Peyer's patch (tissue), 4 donors: ENCODE measurements around the gene KRT80. TPM values are rescaled to one million over a fixed set of nuclear protein-coding genes. Genes with fewer than 3 reads are reported as not detected.

Experiments used
- DNase-seq, 3 donors: peaks; one replicate each; pipeline ENCODE4 v3.0.0-alpha.2; 2017 to 2019
- H3K27ac ChIP-seq, 4 donors: fragments of 200-600 bp; sonication (generic); one replicate each; pipeline ENCODE4 v1.5.1; 2016 to 2019
- H3K27me3 ChIP-seq, 2 donors: fragments of 200-600 bp; sonication (generic); one replicate each; pipeline ENCODE4 v1.5.1; 2019
- H3K36me3 ChIP-seq, 3 donors: fragments of 200-600 bp; sonication (generic); one replicate each; pipeline ENCODE4 v1.5.1; 2016 to 2019
- H3K4me1 ChIP-seq, 4 donors: fragments of 200-600 bp; sonication (generic); one replicate each; pipeline ENCODE4 v1.5.1; 2016 to 2019
- H3K4me3 ChIP-seq, 4 donors: fragments of 200-600 bp; sonication (generic); 1 replicate in 3 of 4; 2 replicates in 1 of 4; pipeline ENCODE4 v1.5.1; 2016 to 2019; ENCODE audit warnings: mild to moderate bottlenecking in 1 of 4
- H3K9me3 ChIP-seq, 4 donors: fragments of 200-600 bp; sonication (generic); one replicate each; pipeline ENCODE4 v1.5.1; 2016 to 2019; ENCODE audit warnings: mild to moderate bottlenecking in 1 of 4
- POLR2A ChIP-seq, 2 donors: fragments of 450-650 bp; IDR thresholded peaks; one replicate each; pipeline ENCODE4 v1.5.1; 2017; ENCODE audit warnings: antibody characterized with exemption in 2 of 2, mild to moderate bottlenecking in 2 of 2, moderate library complexity in 2 of 2
- total RNA-seq, 4 donors: library from RNA; depleted of rRNA; stranded (reverse); fragments of >200 nt; gene quantifications; one replicate each; pipeline ENCODE4 v1.1.0, GENCODE V29; 2016
- TF ChIP-seq, protein P1 (sequence below), 6 experiments: fragments of 450-650 bp in 4 of 6; fragments of 200-600 bp in 2 of 6; sonication (generic) in 1 of 6; IDR thresholded peaks; one replicate each; pipeline ENCODE4 v1.5.1; 2017 to 2019; ENCODE audit warnings: antibody characterized with exemption in 6 of 6, mild to moderate bottlenecking in 3 of 6, moderate library complexity in 1 of 6

KRT80 gene
- total RNA-seq, 4 donors from 2014 or later, result 0.13 to 0.38 TPM; not detected in 2

DNA sequence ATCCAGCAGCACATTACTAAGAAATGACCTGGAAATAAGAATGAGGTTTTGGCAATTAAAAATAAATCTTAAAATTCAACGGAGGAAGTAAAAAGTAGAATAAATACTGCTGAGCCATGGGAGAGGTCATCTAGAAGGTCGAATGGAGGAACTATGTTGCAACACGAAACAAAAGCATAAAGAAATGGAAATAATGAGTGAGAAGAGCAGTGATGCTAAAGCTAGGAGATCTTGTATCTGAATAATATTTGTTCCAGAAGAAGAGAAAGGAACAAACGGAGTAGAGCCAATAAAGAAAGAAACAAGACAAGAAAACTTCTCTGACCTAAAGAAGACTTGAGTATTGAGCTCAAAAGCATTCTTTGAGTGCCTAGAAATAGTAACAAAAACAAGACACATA is 34.6 kb upstream of the KRT80 start:
- H3K27me3 ChIP-seq, result no peaks in the 10 kb centered on the region
- no peak overlapping the region for H3K4me3 ChIP-seq
- no peaks in the 10 kb centered on the region for H3K9me3 ChIP-seq
- DNase-seq, result no peak
- H3K36me3 ChIP-seq, result no peaks in the 10 kb centered on the region
- TF ChIP-seq, protein P1, sequence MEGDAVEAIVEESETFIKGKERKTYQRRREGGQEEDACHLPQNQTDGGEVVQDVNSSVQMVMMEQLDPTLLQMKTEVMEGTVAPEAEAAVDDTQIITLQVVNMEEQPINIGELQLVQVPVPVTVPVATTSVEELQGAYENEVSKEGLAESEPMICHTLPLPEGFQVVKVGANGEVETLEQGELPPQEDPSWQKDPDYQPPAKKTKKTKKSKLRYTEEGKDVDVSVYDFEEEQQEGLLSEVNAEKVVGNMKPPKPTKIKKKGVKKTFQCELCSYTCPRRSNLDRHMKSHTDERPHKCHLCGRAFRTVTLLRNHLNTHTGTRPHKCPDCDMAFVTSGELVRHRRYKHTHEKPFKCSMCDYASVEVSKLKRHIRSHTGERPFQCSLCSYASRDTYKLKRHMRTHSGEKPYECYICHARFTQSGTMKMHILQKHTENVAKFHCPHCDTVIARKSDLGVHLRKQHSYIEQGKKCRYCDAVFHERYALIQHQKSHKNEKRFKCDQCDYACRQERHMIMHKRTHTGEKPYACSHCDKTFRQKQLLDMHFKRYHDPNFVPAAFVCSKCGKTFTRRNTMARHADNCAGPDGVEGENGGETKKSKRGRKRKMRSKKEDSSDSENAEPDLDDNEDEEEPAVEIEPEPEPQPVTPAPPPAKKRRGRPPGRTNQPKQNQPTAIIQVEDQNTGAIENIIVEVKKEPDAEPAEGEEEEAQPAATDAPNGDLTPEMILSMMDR (IDR thresholded peaks at IDR 0.05), result no peak
- TF ChIP-seq POLR2A (IDR thresholded peaks at IDR 0.05), result no peak
- H3K27ac ChIP-seq, result no peak overlapping the region
- H3K4me1 ChIP-seq, result no peaks in the 10 kb centered on the region

DNA sequence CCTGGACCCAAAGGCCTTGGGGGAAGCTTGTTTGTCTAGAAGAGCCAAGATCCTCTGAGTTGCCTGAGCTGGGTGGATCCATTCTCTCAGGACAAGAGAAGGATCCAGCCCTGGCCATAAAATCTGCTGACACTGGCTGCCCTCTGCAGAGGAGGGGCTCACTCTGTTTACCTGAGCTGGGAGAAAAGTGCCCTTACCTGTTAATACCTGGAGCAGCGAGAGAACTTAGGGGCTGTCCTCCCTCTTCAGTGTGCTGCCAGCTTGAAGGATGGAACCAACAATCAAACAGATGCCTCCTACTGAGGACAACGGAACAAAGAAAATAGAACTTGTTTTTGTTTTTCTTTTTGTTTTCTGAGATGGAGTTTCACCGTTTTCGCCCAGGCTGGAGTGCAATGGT is 33.9 kb upstream of the KRT80 start:
- peak in 1 of 3 donors; percentile 25 for DNase-seq
- no peaks in the 10 kb centered on the region for H3K9me3 ChIP-seq
- no peak overlapping the region for H3K4me3 ChIP-seq
- TF ChIP-seq POLR2A (IDR thresholded peaks at IDR 0.05), result no peak
- TF ChIP-seq, protein P1 (IDR thresholded peaks at IDR 0.05), result no peak
- H3K36me3 ChIP-seq, result no peaks in the 10 kb centered on the region
- no peaks in the 10 kb centered on the region for H3K27me3 ChIP-seq
- H3K4me1 ChIP-seq, result no peaks in the 10 kb centered on the region
- H3K27ac ChIP-seq, result no peak overlapping the region

DNA sequence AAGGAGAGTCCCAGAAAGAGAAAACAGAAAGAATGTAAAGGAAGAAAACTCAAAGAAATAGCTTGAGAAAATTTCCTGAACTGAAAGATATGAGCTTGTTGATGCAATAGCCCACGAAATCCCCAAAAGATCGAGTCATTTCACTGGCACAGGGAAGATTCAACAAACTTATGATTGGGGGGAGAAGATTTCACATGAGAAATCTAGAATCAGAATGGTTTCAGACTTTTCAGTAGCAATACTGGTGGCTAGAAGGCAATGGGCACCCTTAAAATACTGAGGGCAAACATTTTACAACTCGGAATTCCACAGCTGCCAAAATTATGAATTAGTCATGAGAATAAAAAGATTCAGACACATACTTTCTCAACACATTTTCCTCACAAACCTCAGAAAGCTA is 32.3 kb upstream of the KRT80 start:
- no peak for DNase-seq
- TF ChIP-seq POLR2A (IDR thresholded peaks at IDR 0.05), result no peak
- TF ChIP-seq, protein P1 (IDR thresholded peaks at IDR 0.05), result no peak
- H3K9me3 ChIP-seq, result no peaks in the 10 kb centered on the region

DNA sequence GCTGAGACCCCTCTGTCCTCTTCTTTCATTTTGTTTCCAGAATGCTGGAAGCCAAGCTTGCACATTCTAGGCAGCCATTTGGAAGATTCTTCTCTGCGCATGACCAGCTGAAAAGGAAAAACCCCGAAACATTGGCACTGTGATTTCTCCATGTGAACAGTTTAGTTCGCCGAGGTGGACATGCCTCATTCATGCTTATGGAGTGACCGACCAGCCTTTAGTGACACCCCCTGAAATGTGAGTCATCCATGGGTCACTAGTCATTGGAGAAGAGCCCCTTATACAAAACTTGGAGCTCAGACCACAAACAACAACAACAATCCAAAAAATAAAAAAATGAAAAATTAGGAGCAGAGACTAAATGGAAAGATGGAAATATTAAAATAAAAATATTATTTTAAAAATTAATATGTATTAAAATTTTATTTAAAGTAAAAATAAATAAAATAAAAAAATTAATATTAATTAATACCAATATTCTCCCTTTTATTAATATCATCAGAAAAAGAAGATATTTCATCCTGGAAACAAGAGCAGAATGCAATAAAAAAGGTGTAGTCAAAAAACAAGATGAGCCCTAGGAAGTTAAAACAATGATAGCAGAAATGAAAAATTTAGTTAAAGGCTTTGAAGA is 31.7 kb upstream of the KRT80 start:
- H3K4me3 ChIP-seq, result no peak overlapping the region
- H3K36me3 ChIP-seq, result no peaks in the 10 kb centered on the region
- no peaks in the 10 kb centered on the region for H3K9me3 ChIP-seq
- peak in 1 of 3 donors; percentile 13 for DNase-seq
- no peaks in the 10 kb centered on the region for H3K4me1 ChIP-seq
- no peak overlapping the region for H3K27ac ChIP-seq
- no peaks in the 10 kb centered on the region for H3K27me3 ChIP-seq
- TF ChIP-seq, protein P1 (IDR thresholded peaks at IDR 0.05), result no peak
- TF ChIP-seq POLR2A (IDR thresholded peaks at IDR 0.05), result no peak

More for the DNA sequence above, 32.3 kb upstream of the KRT80 start:
- Histone ChIP-seq H3K27ac (no peak overlapping the region), H3K4me1 (no peaks in the 10 kb centered on the region), H3K4me3 (no peak overlapping the region), H3K36me3 (no peaks in the 10 kb centered on the region), H3K27me3 (no peaks in the 10 kb centered on the region)

DNA sequence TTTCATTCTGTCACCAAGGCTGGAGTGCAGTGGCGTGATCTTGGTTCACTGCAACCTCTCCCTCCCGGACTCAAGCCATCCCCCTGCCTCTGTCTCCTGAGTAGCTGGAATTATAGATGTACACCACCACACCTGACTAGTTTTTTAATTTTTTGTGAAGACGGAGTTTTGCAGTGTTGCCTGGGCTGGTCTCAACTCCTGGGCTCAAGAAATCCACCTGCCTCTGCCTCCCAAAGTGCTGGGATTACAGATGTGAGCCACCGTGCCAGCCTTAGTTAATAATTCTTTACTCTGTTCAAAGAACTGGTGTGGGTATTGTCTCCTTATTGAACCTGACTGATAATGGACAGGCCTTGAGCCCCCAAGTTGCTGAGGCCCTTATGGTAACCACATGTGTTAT is 30.9 kb upstream of the KRT80 start:
- Histone ChIP-seq H3K36me3 (no peaks in the 10 kb centered on the region), H3K4me3 (no peak overlapping the region), H3K27ac (no peak overlapping the region), H3K27me3 (no peaks in the 10 kb centered on the region), H3K9me3 (no peaks in the 10 kb centered on the region), H3K4me1 (no peaks in the 10 kb centered on the region)
- DNase-seq, result peak in 1 of 3 donors; percentile 9
- TF ChIP-seq POLR2A (IDR thresholded peaks at IDR 0.05), result no peak
- TF ChIP-seq, protein P1 (IDR thresholded peaks at IDR 0.05), result no peak
